Placental pericyte (primary cell): ENCODE data around the gene SLC35E4. TPM values are rescaled to one million over a fixed set of nuclear protein-coding genes. Genes with fewer than 3 reads are reported as not detected.

Source experiments
- total RNA-seq: library from RNA; depleted of rRNA; stranded (reverse); fragments of >200 nt; gene quantifications from 2 replicates; pipeline ENCODE4 v1.2.3, GENCODE V29; 2012

Gene SLC35E4, protein sequence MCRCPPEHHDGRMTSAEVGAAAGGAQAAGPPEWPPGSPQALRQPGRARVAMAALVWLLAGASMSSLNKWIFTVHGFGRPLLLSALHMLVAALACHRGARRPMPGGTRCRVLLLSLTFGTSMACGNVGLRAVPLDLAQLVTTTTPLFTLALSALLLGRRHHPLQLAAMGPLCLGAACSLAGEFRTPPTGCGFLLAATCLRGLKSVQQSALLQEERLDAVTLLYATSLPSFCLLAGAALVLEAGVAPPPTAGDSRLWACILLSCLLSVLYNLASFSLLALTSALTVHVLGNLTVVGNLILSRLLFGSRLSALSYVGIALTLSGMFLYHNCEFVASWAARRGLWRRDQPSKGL
- total RNA-seq = 7.2 and 18.6 TPM in 2 replicates

DNA sequence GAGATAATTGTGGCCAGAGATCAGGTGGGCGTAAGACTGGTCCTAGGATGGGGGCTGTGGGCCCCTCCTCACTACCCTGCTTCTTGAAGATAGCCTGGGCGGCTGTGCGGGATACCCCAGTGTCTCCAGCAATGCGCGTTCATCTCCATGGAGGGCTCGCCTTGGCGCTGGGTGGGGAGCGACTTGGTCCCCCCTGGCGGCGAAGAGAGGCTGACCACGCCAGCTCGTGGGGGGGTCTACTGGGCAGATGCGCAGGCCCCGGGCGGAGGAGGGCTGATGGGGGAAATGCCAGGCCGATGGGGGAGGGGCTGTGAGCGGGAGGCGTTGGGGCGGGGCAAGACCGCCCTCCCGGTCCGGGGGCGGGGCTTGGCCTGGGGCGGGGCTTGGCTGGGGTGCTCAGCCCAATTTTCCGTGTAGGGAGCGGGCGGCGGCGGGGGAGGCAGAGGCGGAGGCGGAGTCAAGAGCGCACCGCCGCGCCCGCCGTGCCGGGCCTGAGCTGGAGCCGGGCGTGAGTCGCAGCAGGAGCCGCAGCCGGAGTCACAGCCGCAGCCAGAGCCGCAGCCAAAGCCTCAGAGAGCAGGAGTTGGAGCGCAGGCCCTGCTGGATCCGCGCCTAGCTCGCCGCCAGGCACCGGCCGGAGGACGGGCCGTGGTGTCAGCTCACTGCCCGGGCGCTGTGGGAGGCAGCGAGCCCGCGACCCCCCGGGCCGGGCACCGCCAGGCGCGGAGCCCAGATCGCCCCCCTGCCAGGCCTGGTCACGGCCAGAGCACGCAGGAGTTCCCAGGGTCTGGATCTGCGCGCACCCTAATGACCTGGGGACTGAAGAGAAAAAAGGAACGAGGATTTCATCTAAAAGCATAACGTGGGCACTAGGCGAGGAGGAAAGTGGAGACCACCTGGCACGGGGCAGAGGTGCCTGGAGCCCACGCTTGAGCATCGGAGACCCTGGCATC lies at the start of gene SLC35E4:
Gene SLC35E4, plus strand, starts transcription at position 509 of the 953 bp plus-strand sequence. CDS start 670 bp downstream, outside the sequence.

DNA sequence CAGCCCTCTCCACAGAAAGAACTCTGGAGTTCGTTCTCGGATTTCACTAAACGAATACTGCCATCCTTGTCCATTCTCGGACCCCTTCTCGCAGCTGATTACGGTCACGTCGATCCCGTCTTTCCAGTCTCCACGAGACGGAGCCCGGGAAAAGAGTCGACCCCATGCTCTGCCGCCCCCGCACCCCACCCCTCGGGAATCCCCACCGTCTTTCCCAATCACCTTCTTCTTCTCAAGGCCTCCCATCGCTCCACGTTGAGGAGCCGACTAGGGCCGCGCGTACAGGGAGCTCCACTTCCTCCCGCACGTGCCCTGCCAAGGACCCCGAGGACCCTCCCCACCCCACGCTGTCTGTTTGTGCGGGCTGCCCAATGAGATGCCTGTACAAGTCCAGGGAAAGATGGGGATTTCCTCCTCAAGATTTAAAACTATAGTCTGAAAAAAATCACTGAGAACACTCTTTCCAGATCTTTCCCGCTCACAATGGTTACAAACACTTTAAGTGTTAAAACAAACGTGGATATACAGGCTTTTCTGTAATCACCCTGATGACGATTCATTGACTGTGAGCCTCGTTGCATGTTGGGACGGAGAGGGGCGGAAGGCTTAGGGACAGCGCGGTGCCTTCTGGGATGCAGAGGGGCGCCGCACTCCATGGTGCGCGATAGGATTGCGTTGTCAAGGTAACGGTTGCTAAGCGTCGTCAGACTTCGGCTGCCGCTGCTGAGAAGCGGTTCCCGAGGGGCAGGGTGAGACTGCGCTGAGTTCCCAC lies 43.8 kb upstream of the SLC35E4 start, which contains the start of gene PES1:
Gene PES1, minus strand, starts transcription at position 323 of the 772 bp plus-strand sequence. Its CDS starts 77 bp downstream, at position 246.

DNA sequence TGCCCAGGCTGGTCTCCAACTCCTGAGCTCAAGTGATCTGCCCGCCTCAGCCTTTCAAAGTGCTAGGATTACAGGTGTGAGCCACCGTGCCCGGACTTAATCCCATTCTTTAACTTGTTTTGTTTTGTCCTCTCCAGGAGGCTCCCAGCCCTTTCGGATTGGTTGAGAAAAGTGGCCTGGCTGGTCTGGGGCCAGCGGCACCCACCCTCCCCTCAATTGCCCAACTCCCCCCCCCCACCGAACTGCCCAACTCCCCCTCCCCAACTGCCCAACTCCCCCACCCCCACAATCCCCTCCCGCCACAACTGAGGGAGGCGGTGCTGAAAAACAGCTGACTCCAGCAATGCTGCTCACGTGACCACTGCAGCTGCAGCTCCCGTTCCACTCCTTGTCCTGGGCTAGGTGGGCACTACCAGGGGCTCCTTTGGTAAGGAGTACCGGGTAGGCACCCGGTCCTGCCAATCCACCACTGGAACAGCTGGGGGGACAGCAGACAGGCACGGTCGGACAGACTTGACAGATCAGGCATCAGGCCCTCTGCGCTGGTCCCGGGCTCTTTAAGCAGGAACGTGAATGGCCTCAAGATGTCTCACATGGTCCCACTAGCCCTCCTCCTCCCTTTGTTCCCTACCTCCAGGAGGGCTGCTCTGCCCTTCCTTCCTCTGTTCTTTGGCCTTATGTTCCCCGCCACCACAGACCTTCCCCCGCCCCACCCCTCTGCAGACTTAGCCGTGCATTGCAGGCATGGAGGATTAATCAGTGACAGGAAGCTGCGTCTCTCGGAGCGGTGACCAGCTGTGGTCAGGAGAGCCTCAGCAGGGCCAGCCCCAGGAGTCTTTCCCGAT lies 28.9 kb upstream of the SLC35E4 start, which contains the start of gene TCN2:
Gene TCN2, plus strand, starts transcription at position 720 of the 845 bp plus-strand sequence. CDS start 158 bp downstream, outside the sequence.

DNA sequence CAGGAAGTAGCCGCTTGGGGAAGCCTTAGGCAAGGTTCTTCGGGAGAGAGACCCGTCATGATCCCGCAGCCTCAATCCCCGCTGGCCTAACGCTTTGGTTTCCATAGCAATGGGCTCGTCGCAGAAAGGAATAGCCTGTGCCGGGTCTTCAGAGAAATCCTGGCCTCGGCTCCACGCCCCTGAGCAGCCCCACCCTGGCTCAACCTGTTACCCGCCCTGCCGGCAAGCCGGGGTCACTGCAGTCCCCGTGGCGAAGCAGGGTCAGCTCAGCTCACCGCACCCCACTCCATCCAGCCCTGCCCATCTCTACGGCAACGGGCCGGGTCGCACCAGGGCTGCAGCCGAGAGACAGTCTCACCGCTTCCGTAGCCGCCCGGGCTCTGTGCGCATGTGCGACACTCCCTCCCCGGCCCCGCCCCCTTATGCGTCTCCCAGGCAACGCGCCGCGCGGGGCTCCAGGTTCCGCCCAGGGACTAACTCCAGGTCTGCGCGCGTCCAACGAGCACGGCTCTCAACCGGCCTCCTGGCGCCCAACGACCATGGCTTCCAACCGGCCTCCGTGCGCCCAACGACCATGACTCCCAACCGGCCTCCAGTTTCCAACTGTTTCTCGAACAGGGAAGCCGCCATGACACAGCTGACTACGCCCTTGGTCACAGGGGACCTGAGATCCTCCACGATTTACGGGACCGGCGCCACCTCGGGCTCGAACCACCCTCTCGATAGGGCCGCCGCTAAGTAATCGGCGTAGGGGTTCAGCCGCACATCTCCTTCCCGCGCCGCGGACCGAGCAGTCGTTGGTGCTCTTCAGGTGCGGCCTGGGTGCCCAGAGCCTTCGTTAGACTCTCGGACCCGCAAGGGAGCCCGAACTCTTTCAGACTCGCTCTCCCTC lies 32.2 kb downstream of the SLC35E4 start, which contains the start of gene DUSP18:
Gene DUSP18, minus strand, starts transcription at position 382 of the 892 bp plus-strand sequence. CDS start 3,872 bp downstream, outside the sequence.

DNA sequence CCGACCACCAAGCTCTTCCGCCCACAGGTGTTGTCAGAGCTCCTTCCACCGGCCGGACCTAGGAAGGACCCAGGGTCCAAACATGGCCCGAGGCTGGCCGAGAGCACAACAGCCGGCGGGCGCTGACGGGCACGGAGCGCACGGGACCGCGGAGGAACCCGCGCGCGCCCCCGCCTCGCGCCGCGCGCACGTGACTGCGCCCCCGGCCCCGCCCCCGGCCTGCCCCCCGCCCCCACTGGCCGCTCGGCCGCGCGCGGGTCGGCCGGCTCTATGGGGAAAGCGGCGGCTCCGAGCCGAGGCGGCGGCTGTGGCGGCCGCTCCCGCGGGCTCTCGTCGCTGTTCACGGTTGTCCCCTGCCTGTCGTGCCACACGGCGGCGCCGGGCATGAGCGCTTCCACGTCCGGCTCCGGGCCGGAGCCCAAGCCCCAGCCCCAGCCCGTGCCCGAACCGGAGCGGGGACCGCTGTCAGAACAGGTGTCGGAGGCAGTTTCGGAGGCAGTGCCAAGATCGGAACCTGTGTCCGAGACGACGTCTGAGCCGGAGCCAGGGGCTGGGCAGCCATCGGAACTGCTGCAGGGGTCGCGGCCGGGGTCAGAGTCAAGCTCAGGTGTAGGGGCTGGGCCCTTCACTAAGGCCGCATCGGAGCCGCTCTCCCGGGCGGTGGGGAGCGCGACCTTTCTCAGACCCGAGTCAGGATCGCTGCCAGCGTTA lies 59.2 kb downstream of the SLC35E4 start, which contains the start of gene OSBP2:
Gene OSBP2, plus strand, starts transcription at position 235 of the 711 bp plus-strand sequence. Its CDS starts 36 bp downstream, at position 271.

Other genes starting within 250 kb of the SLC35E4 start
- 21.5 and 32.8 TPM in 2 replicates for gene RNF215, start 248.4 kb upstream of the SLC35E4 start, total RNA-seq
- 9.8 and 28.8 TPM in 2 replicates for gene SEC14L2, start 238.8 kb upstream of the SLC35E4 start, total RNA-seq
- gene MTFP1, start 210.0 kb upstream of the SLC35E4 start, total RNA-seq = 29.6 and 35.0 TPM in 2 replicates
- not detected in 2 replicates for gene SEC14L3, start 163.8 kb upstream of the SLC35E4 start, total RNA-seq
- gene SEC14L4, start 130.1 kb upstream of the SLC35E4 start, total RNA-seq = under 0.01 TPM in 1 of 2 replicates, not detected in the other
- gene SEC14L6, start 89.0 kb upstream of the SLC35E4 start, total RNA-seq = not detected in 2 replicates
- gene GAL3ST1, start 61.1 kb upstream of the SLC35E4 start, total RNA-seq = not detected in 2 replicates
- gene PES1, start 43.9 kb upstream of the SLC35E4 start, total RNA-seq = 87.3 and 108 TPM in 2 replicates
- gene TCN2, start 28.6 kb upstream of the SLC35E4 start, total RNA-seq = 3.0 and 8.1 TPM in 2 replicates
- gene DUSP18, start 32.1 kb downstream of the SLC35E4 start, total RNA-seq = 11.4 and 21.8 TPM in 2 replicates
- gene OSBP2, start 59.1 kb downstream of the SLC35E4 start, total RNA-seq = 0.22 and 2.1 TPM in 2 replicates